ENCODE results near the gene MRPL38. TPM values are rescaled to one million over a fixed set of nuclear protein-coding genes. Genes with fewer than 3 reads are reported as not detected.

The MRPL38 gene
- total RNA-seq, 1 experiment from 2014 or later: 74.5 TPM

DNA sequence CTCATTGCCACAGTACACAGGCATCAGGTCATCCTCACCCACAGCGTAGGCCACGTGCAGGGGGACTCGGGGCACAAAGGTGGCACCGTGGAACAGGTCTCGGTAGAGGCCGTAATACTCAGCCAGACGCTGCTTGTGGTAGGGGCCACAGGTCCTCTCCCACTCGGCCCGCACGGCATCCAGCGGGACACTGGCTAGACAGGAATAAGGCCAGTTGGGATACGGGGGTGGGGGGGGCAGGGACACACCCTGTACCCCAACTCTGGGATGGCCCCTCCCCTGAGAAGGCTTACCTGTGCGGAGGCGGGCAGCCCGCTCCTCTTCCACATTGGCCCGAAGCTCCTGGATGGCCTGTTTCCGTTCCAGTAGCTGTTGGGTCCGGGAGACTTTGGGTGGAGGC, 3.0 kb downstream of the MRPL38 start:
- Histone ChIP-seq H3K9me2 (replicated peaks; ENCODE audit: low read length) (no peaks in the 10 kb centered on the region), H3K79me2 (ENCODE audit: low read length) (peaks cover 26% of the 10 kb centered on the region), H3K4me3 (ENCODE audit: low read length) (no peak overlapping the region), H3K27ac (ENCODE audit: low read length) (no peak overlapping the region), H3K9ac (ENCODE audit: low read length) (no peak overlapping the region), H3K9me3 (ENCODE audit: low read length) (no peaks in the 10 kb centered on the region), H2AFZ (ENCODE audit: low read length) (no peak overlapping the region), H3F3A (ENCODE audit: low read length, unreplicated experiment) (peaks cover 9% of the 10 kb centered on the region), H4K20me1 (ENCODE audit: low read length) (no peaks in the 10 kb centered on the region), H3K27me3 (ENCODE audit: low read length) (no peaks in the 10 kb centered on the region), H3K4me1 (ENCODE audit: insufficient read depth, low read length) (peaks cover 18% of the 10 kb centered on the region), H3K36me3 (ENCODE audit: low read depth, low read length) (peaks cover 32% of the 10 kb centered on the region), H3K4me2 (ENCODE audit: low read length) (no peak overlapping the region)
- ChIA-PET CTCF (no interaction called here), POLR2A (ENCODE audit: unreplicated experiment) (no interaction called here)
- intact Hi-C loops (cut with micrococcal nuclease): loop anchor here (10.0 kb wide), 1 partner anchor 373 kb away; no protein-coding TSS in a partner anchor
- no peak for ATAC-seq
- BruUV-seq (replicated peaks): no TSS peak
- TF ChIP-seq EZH2 (IDR thresholded peaks at IDR 0.05; ENCODE audit: low read length, unreplicated experiment): no peak
- no peak for TF ChIP-seq CTCF (conservative IDR thresholded peaks at IDR 0.05; ENCODE audit: low read depth, low read length)
- TF ChIP-seq EZH2phosphoT487 (IDR thresholded peaks at IDR 0.05; ENCODE audit: borderline replicate concordance, low read length): no peak
- DNase-seq: no peak

DNA sequence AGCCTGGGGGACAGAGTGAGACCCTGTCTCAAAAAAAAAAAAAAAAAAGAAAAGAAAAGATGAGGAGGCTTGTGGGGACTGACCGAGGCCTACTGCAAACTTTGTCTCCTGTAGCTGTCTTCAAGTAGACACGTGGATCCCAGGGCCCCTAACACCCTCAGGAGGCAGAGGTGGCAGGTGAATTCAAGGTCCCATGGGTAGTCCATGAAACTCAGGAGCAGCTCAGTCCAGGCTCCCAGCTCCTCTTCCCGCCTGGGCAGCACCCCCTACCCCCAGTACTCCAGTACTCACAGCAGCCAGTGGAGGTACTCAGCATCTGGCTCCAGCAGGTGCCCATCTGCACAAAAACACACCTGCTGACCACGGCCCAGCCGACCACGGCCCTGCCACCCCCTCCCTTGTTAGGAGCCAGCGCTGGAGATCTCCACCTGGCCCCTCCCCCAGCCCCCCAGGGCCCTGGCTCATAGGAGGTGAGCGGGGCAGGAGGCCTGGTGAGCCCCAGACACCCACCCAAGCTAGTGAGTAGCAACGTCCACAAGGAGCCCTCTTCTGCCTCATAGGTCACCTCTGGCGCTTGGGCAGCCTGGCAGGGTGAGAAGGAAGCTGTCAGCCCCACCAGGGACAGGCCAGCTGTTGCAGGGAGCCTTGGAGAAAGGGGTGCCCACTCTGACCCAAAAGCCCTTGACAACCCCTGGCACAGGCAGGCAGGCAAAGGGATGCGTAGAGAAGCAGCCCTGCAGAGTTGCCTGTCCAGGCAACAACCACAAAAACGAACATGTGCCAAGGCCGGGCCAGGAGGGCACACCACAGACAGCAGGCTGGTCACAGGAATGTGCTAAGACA, 3.8 kb downstream of the MRPL38 start:
- H3K27ac ChIP-seq (ENCODE audit: low read length): no peak overlapping the region
- H3F3A ChIP-seq (ENCODE audit: low read length, unreplicated experiment): peaks cover 9% of the 10 kb centered on the region
- POLR2A ChIA-PET (ENCODE audit: unreplicated experiment): no interaction called here
- no peak for TF ChIP-seq CTCF (conservative IDR thresholded peaks at IDR 0.05; ENCODE audit: low read depth, low read length)
- no peak for TF ChIP-seq EZH2phosphoT487 (IDR thresholded peaks at IDR 0.05; ENCODE audit: borderline replicate concordance, low read length)
- TF ChIP-seq EZH2 (IDR thresholded peaks at IDR 0.05; ENCODE audit: low read length, unreplicated experiment): no peak
- intact Hi-C loops (cut with micrococcal nuclease): loop anchor here (10.0 kb wide), 1 partner anchor 374 kb away; no protein-coding TSS in a partner anchor
- CTCF ChIA-PET: no interaction called here
- DNase-seq: no peak
- H3K27me3 ChIP-seq (ENCODE audit: low read length): no peaks in the 10 kb centered on the region
- H3K9ac ChIP-seq (ENCODE audit: low read length): no peak overlapping the region
- no peaks in the 10 kb centered on the region for H4K20me1 ChIP-seq (ENCODE audit: low read length)
- no peaks in the 10 kb centered on the region for H3K9me3 ChIP-seq (ENCODE audit: low read length)
- no peak overlapping the region for H2AFZ ChIP-seq (ENCODE audit: low read length)
- H3K79me2 ChIP-seq (ENCODE audit: low read length): peaks cover 31% of the 10 kb centered on the region
- H3K4me1 ChIP-seq (ENCODE audit: insufficient read depth, low read length): peaks cover 18% of the 10 kb centered on the region
- no peaks in the 10 kb centered on the region for H3K9me2 ChIP-seq (replicated peaks; ENCODE audit: low read length)
- no peak overlapping the region for H3K4me2 ChIP-seq (ENCODE audit: low read length)
- H3K4me3 ChIP-seq (ENCODE audit: low read length): no peak overlapping the region
- BruUV-seq (replicated peaks): no TSS peak
- ATAC-seq: no peak
- H3K36me3 ChIP-seq (ENCODE audit: low read depth, low read length): peaks cover 32% of the 10 kb centered on the region
